Stimulated activated CD8-positive, alpha-beta memory T cell treated with anti-CD3 and anti-CD28 coated beads, Interleukin-12 subunit alpha, Interleukin-12 subunit beta, amount 100 ng/mL, for 24 hours (primary cell): ENCODE data around the gene MRTFA.
"Not testable (repeated sequence)": the region's sequence is repeated elsewhere in the genome, so short reads cannot be mapped to it uniquely, and the experiment has no call there.

ENCODE experiments used
- DNase-seq: peaks from one replicate; pipeline ENCODE4 v3.0.0-alpha.2; 2020; ENCODE audit errors: extremely low read depth

MRTFA gene

DNA sequence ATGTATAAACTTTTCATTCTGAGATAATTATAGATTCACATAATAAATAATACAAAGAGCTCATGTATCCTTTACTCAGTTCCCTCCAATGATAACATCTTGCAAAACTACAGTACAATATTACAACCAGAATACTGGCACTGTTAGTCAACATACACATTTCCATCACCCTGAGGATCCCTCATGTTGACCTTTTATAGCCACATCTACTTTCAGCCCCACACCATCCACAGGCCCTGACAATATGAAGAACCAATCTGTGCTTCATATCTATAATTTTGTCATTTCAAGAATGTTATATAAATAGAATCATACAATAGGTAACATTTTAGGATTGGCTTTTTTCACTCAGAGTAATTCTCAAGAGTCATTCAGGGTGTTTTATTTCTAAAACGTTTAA, 115.5 kb downstream of the MRTFA start:
- no peak for DNase-seq

DNA sequence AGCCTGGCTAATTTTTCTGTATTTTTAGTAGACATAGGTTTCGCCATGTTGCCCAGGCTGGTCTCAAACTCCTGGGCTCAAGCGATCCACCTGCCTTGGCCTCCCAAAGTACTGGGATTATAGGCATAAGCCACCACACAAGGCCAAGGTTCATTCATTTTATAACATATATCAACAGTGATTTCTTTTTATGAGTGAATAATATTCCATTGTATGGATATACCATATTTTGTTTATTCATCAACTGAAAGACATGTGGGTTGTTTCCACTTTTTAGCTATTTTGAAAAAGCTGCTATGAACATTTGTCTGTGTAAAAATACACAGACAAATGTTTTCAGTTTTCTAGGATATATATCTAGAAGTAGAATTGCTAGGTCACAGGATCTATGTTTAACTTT, 116.0 kb downstream of the MRTFA start:
- DNase-seq: no peak

DNA sequence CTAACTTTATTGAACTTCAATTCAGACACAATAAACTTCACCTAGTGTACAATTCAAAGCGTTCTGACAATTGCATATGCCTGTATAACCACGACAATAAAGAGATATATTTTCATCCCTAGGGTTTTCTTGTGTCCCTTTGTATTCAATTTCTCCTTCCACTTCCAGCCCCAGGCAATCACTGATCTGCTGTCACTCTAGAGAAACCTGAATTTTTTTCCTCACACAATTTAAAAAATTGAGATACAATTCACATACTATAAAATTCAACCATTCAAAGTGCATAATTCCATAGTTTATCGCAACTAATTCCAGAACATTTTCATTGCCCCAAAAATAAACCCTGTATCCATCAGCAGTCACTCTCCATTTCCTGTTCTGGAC, 116.6 kb downstream of the MRTFA start:
- no peak for DNase-seq

DNA sequence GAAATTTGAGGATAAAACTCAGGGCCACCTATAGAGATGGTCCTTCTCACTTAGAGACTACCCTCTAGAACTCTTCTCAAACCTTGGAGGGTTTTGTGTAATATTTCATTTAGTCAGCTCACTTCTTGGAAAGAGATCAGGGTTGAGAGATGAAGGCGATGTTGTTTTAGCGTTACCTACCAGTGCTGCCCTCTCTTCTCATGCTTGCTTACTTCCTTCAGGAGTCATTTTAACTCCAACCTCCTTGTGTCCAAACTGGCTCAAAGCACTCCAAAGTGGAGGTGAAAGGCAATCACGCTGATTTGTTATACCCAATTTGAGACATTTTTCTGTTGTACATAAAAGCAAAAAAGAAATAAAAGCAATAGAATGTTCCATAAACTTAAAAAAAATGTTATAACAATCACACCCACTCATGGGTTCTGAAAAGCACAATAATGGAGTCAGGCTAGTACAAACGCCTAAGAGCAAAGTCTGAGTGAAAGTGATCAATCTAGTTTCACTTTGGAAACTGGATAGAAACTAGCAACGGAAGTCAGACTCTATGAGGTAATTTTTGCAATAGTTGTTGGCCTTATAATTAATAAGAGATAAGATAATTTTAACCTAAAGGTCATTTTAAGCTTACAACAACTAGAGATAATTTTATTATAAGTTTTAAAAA, 117.1 kb downstream of the MRTFA start:
- no peak for DNase-seq

DNA sequence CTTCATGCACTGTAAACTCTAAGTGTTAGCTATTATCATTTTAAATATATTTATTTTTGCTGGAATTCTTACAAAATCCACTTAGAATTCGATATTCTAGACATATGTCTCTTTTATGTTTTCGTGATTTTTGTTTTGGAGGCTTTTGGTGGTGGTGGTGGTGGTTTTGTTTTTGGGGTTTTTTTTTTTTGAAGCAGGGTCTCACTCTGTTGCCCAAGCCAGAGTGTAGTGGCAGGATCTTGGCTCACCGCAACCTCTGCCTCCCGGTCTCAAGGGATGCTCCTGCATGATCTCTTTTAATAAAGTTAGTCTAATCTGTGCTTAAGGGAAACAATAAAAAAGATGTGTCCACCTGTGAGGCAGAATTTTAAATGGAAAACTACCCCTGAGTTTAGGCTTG, 117.7 kb downstream of the MRTFA start:
- no peak for DNase-seq

DNA sequence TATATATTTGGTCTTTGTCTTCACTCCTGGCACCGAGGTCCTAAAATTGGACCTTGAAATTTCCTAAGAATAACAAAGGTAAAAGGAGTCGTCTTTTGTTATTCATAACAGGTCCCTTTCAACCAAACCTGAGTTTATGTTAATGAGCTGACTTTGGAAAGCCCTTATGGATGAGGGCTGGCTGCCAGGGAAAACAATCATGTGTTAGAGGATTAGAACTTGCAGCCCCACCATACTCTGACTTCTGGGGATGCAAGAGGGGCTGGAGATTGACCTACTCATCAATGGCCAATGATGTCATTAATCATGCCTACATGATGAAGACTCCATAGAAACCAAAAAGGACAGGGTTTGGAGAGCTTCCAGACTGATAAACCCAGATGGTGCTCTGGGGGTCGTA, 118.9 kb downstream of the MRTFA start:
- no peak for DNase-seq

DNA sequence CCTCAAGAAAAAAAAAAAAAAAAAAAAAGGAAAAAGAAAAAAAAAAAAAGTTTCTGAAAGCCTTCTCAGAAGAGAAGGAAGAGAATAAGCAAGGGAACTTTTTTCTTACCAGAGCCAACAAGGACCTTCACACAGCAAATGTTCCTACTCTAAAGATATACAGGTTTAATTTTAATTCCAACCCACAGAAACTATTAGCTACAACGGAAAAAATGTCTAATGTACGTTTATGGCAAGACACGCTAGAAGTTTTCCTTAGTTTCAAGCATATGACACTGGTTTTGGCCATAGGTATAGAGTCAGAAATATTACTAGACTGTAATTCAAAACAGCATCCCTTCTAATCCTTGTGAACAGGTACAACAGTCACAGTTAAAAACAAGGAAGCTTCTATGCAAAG, 120.1 kb downstream of the MRTFA start:
- no peak for DNase-seq

DNA sequence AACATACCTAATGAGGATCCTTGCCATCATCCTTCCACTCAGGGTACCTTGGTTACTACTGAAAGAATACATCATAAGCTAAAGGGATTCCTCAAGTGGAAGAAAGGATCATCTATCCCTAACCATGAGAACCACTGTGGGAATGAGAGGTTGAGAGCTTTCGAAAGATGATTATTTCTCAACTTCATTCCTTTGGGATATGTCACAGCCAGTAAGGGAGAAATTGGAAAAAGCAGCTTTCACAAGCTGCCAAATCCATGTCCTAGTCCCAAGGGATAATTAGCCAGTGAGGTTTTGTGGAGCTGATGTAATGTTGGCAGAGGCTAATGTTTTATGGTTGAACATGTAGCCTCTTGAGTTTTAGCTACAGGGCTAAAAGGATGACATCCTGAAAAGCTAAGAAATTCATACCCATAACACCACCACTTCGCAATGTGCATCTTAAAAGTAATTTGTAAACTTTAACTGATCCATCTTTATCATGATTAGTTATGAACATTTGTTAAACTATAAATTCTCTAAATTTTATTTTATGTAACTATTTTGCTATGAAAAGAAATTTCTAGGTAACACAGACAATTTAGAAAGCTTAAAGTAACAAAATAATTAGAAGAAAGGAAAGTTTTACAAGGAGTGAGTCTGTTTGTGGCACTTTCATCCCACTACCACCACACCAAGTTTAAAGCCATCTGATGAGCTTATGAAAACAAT, 123.9 kb downstream of the MRTFA start:
- DNase-seq: no peak

DNA sequence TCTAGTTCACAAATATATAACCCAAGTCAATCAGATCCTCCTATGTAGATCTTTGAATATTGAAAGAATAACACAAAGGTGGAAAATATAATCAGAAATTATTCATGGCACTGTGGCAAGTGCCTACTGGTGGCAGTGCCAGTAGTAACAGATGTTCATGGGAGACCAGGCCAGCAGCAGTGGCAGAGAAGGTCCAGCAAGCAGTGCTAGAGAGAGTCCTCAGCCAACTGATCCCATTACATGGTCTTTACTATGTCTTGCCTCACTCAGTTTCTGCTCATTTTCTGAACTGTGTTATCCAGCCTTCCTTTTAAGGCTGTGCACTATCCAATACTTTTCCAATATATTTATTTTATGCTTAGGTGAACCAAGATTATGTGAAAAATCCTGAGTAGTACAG, 124.9 kb downstream of the MRTFA start:
- DNase-seq: no peak

DNA sequence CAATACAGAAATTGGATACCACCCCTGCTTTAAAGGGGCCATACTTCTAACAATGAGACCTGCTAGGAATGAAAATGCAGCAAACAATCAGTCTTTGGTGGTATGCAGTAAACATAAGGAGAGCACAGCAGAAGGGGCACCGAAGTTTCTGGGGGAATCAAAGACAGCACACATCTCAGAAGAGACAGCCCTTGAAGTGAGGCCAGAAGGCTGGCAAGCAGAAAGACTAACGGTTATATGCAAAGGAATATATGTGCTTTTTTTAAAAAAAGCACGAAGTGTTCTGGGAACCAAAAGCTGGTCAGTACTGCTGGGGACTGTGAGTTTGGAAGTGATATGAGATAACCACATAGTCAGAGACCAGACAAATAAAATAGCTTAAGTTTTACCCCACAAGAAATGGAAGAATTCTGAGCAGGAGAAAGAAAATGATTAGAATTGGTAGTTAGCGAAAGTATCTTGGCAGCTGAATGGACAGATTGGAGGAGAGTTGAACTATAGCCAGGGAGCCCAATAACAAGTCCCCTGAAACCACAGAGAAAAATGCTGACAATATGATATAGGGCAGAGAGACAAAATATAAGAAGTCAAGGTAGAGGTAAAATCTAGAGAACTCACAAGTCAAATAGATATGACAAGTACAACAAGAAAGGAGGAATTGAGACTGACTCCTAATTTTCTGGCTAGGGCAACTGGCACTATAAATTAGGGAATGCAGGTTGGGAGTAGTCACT, 125.7 kb downstream of the MRTFA start:
- no peak for DNase-seq

DNA sequence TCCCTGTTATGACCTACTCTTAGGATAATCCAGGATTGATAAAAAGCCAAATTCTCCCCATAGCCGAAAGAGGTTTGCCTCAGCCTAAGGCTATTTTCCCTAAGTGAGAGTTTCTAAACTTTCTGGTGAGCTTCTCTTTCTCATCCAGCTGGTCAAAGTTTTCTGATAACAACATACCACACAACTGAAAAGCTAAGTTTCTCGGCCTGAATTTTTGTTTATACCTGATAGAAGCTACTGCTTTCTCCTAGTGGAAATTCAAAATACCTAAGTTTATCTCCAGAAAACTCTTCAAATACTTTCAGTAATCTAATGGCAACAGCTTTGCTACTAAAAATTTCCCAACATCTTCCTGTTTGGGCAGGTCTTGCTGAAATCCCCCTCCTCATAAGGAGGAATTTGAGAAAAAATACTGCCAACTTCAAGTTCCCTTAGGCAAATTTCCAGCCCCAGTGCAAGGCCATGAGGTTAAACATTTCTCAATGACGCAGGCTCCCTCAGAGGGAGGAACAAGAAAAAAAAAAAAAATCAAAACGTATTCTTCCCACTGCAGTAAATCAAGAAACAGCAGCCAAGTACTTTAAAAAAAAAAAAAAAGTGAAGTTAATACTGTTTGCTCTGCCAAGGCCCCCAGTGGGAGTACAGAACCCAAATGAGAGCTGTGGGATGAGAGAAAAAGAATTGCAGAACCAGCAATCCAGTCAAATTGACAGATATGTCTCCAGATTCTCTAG, 127.0 kb downstream of the MRTFA start:
- no peak for DNase-seq

DNA sequence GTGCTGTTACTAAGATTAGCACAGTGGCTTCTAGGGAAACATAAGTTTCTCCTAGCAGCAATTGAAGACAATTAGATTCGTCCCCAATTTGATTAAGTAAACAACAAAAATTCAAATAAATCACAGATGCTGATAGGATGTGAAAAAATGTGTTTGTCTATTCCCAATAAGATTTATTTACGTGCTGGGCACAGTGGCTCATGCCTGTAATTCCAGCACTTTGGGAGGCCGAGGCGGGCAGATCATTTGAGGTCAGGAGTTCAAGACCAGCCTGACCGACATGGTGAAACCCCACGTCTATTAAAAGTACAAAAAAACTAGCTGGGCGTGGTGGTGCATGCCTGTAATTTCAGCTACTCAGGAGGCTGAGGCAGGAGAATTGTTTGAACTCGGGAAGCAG, 128.5 kb downstream of the MRTFA start:
- DNase-seq: not testable (repeated sequence)

DNA sequence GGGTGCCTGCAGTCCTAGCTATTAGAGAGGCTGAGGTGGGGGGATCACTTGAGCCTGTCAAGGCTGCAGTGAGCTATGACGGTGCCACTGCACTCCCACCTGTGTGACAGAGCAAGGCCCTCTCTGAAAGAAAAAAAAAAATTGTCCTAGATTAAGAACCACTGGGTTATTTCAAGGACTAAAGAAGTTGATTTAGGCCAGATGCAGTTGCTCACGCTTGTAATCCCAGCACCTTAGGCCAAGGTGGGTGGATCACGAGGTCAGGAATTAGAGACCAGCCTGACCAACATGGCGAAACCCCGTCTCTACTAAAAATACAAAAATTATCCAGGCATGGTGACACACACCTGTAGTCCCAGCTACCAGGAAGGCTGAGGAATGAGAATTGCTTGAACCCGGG, 129.0 kb downstream of the MRTFA start:
- no peak for DNase-seq

DNA sequence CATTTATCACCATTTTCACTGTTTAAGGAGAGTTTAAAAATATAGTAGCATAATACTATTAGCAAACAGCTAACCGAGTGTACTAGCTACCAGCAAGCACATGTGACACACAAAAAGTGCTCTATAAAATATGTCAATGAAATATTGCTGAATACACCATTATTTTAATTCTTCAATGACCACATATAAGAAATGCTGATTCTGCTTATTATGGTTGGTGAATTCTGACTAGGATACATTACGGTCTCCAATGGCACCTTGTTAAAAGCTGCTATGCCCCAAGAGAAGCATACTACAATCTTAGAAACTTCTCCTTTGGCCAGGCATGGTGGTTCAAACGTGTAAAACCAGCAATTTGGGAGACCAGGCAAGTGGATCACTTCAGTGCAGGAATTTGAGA, 129.8 kb downstream of the MRTFA start:
- no peak for DNase-seq

DNA sequence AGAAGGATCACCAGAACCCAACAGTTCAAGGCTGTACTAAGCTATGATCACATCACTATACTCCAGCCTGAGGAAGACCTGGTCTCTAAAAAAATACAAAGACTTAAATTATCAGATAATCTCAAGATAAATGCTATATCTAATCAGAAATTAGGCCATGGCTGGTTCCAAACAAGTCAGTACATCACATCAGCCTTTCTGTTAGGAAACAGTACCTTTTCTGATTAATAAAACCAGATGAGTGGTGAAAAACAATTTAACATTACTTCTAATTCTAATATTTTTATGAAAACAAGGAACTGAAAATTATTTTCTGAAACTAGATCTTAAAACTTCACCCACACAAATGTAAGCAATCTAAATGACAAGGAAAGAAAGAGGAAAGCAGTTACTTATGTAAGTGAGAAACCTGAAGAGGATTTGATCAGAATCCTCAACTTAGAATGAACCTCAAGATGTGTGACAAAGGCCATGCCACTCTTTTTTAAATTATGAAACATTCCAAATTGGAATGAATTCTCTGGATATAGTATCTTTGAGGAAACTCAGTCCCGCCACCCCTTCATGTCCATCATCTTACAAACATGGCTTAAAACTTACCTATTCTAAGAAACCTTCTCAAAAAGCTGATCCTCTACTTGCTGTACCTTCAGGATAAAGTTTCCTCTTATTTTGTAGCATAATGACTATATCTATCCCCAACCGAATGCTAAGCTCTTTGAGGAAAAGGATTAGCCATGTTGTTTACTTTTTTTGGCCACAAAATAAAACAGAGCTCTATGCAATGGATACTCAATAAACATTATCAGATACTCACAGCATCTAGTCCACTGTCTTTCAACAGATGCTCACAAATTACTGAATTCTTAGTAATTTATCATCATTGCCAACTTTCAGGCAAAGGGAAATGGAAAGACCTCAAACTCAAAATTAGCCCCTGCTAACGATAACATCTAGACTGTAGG, 132.0 kb downstream of the MRTFA start:
- DNase-seq: no peak

DNA sequence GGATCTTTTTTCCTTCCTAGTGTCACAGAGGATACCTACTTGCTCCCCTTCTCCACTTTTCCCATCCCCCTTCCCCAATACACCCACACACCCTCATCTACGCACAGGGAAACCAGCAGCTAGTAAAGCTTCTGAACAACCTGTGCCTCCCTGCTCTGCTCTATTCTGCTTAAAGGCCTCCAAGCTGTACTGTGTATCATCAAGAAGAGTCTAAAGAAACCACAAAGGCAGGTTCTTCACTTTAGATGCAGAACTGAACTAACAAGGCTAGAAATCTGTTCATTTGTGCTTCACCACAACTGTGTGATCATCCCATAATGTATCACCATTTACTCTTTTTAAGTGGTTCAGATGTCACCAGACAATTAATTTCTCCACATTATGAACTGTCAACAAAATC, 133.6 kb downstream of the MRTFA start:
- no peak for DNase-seq

DNA sequence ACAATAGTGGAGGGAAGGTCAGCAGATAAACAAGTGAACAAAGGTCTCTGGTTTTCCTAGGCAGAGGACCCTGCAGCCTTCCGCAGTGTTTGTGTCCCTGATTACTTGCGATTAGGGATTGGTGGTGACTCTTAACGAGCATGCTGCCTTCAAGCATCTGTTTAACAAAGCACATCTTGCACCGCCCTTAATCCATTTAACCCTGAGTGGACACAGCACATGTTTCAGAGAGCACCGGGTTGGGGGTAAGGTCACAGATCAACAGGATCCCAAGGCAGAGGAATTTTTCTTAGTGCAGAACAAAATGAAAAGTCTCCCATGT, 136.1 kb downstream of the MRTFA start:
- not testable (repeated sequence) for DNase-seq

DNA sequence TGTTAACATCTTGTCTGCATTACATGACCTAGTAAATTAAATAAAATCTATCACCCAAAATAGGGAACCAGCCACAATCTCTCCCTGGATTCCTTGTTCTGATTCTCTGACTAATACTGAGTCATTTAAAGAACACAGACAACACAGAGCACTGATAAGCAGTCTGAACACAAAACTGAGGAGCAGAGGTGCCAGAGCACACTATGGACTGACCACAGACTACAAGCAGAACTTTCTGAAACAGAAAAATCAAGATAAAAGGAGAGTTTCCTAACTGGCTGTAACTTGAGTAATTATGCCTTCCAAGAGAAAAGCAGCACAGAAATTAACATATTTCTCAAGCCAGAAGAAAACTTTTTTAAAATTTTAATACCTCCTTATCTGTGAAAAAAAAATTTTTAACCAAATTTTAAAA, 137.3 kb downstream of the MRTFA start:
- DNase-seq: no peak

DNA sequence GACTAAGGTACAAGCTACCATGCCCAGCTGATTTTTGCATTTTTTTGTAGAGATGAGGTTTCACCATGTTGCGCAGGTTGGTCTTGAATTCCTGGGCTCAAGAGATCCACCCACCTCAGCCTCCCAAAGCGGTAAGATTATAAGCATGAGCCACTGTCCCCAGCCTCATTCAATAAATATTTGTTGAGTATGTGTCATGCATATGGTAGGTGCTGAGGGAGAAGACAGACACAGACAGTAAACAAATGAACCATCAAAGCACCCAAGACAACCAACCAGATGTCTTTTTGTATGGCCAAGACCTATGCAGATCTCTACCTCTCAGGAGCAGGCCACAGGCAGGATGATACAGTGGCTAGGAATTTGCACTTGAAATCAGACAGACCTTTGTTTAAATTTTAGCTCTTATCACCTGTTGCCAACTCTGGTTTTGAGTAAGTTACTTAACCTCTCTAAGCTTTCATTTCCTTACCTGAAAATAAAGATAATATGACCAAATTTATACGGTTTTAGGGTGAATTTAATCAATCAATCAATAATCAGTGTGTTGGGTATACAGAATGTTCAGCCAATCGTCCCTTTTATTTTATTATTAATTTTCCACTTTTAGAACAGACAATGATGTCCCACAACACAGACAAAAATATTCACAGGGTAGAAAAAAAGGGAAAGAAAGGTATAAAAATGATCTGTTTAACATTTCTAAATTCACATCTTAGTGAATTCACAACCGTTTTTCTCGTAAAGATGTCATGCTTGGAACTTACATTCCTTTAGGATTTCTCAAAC, 137.9 kb downstream of the MRTFA start:
- DNase-seq: no peak

DNA sequence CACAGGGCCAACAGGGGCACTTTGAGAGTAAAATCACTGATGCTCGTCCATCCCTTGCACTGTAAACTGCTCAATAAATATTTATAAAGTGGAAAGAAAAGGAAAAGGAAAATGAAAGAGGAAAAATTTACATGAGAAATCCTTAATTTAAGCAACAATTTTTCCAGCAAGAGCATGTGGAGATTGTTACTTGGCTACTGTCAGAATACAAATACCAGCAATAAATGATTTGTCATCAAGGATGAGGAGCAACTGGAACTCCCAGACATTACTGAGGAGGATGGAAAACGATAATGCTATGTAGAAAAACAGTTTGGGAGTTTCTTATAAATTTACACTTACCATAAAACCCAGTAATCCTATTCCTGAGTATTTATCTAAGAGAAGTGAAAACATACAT, 143.1 kb downstream of the MRTFA start:
- no peak for DNase-seq
